Measurements from ENCODE around the gene LY6G5B.

The LY6G5B gene

GRCh38 chr6:31640612-31641011, 29.2 kb upstream of the LY6G5B start:
- no peak for DNase-seq (ENCODE audit: low read depth in 2 of 2)

GRCh38 chr6:31641370-31641769, 28.4 kb upstream of the LY6G5B start:
- DNase-seq (ENCODE audit: low read depth in 2 of 2), result no peak

GRCh38 chr6:31642798-31643570, 26.8 kb upstream of the LY6G5B start:
- no peak for DNase-seq (ENCODE audit: low read depth in 2 of 2)

GRCh38 chr6:31643818-31644454, 25.8 kb upstream of the LY6G5B start:
- DNase-seq (ENCODE audit: low read depth in 2 of 2), result no peak

- no peak for DNase-seq (ENCODE audit: low read depth in 2 of 2)
These were observed 24.5 kb upstream of the LY6G5B start for GRCh38 chr6:31645325-31645724.

DNA sequence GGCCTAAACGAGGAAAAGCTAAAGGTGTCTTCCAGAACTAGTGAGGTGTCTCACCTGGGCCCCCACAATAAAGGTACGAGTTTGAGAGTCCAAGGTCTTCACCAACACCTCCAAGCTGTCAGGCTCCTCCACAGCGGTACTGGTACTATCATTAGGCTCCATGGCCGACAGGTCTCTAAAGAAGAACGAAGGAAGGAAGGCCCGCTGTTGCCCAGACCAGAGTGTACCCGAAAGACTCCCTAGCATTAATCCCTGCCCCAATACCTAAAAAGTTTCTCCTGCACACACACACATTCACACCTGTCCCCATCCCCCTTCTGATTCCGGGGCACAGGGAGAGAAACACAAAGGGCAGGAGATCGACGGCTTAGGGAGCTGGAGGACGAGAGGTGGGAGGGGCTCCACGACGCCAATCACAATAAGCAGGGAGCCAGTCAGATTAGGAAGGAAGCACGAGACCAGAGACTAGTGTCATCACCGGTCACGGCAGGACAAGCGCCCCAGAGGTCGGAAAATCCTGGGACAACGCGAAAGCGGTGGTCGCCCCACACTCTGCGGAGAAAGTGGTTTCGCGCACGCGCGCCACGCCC, 18.1 kb upstream of the LY6G5B start:
- no peak for DNase-seq (ENCODE audit: low read depth in 2 of 2)

DNA sequence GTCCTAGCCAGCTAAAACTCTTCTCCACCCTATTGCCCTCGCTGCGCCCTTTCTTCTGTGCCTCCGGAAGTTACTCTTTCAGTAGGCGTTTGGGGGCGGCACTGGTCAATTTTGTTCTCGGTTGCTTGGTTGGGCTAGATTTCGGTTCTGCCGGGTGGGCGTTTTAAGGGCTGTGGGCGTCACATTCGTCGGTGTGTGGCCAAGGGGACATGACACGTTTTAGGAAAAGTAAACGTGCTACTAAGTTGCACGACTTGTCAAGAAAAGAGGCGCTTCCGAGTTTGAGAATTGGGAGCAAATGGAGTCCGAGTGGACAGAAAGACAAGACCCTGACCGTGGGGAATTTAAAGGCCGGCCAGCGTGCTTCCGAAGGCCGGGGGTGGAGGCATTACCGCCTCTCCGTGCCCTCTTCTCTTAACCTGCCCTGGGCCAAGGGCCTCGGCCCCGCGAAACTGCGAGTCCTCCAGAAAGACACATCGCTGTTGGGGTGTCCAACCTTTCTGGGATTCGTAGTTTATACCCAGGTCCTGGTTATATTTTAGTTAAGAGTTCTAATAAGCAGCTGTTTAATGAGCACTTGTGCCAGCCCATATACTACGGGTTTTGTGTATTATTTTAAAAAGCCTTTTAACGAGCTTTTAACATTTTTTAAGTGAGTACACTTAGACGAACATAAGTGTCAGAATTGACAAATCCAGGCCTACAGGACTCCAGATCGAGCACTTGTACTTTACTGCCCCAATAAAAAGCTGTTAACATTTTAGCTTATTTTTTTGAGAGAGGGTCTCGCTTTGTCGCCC, 16.7 kb upstream of the LY6G5B start:
- DNase-seq (ENCODE audit: low read depth in 2 of 2), result no peak

DNA sequence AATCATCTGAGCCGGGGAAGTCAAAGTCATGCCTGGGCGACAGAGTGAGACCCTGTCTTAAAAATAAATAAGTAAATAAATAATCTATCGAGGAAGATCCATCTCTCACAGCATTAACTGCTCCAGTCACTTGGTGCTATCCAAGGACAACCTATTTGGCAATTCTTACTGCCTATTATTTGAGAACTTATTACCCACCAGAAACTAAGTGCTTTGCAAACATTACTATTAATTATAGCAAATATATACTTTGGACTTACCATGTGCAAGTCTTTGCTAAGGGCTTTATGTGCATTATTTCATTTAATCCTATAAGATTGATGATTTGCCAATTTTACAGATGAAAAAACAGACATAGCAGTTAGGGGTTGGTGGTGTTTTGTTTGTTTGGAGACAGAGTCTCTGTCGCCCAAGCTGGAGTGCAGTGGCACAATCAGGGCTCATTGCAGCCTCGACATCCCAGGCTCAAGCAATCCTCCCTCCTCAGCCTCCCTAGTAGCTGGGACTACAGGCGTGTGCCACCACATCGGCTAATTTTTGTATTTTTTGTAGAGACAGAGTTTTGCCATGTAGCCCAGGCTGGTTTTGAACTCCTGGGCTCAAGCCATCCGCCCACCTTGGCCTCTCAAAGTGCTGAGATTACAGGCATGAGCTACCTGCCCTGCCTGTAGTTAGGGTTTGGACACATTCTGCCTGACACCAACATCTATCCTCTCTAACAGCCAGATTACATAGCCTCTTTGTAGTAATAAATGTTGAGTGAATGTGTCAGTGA, 15.0 kb upstream of the LY6G5B start:
- DNase-seq (ENCODE audit: low read depth in 2 of 2), result no peak

DNA sequence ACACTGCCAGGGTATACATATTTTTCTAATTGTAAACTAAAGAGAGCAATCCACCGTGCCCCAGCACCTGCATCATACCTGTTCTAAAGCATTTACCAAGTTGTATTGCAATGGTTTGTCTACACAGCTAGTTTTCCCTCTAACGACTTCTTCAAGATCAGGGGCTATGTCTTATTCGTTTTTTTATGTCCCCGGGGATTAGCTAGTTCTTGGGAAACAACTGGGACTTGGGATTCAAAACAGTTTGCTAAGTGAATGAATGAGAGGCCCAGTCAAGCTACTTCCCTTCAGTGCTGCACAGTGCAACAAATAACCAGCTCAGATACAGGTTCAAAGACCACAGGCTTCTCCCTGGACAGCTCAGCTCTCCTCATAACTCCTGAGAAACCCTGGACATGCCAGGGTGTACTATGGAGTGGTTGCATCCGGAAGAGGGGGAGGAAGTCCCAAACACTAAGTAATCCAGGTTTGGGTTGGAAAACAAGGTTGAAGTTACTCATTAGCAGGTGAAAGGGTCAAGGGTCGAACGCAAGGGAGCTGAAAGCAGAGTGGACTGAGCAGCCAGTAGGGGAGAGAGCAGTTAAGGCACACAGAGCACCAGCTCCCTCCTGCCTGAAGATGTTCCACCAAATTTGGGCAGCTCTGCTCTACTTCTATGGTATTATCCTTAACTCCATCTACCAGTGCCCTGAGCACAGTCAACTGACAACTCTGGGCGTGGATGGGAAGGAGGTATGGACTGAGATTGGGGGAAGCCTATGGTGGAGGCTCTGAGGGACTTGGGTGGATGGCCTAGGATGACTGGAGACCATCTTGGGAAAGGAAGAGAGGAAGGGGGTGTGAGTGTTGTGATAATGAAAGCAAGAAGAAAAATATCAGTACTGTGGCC, 14.2 kb upstream of the LY6G5B start, which contains the start of gene APOM:
Gene APOM, plus strand, starts transcription at position 546 of the 889 bp plus-strand sequence. Its CDS starts 73 bp downstream, at position 619.
- DNase-seq (ENCODE audit: low read depth in 2 of 2), result no peak

DNA sequence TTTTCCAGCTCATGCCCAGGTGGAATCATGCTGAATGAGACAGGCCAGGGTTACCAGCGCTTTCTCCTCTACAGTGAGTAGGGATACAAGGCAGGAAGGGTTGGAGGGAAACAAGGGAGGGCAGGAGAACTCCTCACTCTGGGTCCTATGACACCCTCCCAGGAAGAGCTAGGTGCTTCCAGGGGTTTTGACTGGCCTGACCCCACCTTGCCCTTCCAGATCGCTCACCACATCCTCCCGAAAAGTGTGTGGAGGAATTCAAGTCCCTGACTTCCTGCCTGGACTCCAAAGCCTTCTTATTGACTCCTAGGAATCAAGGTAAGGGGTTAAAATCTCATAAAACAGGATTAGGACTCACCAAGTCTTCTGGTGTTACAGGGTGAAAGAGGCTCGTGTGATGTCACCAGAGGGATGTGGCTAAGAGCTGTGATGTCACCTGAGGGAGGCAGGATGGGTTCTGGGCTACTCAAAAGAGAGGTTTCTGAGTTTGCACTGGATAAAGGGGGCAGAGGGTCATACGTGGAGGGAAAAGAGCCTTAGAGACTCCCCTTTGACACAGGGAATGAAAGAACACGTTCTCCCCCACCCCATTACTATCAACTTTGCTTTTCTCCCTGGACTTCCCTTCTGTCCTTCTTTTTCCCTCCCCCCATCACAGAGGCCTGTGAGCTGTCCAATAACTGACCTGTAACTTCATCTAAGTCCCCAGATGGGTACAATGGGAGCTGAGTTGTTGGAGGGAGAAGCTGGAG, 12.2 kb upstream of the LY6G5B start:
- no peak for DNase-seq (ENCODE audit: low read depth in 2 of 2)

DNA sequence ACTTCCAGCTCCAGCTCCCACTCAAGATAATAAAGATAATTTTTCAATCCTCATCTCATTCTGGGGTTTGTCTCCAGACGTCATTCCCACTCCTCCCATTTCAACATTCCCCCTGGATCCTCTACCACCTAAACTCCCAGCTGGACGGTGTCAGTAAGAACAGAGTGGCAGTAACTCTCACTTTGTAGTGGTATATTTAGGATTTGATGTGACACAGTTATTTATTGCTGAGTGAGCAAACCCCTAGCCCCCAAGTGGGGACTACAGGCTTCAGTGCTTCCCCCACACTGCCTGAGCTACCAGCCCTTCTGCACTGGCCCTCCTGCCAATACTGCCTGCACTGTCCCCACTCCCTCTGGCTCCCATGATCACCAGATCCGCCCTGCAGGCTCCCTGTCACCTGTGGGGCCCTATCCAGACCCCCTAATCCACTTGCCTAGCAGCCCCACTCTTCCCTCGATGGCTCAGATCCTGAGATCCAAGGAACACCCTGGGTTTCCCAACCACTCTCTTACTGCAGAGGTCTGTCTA, 11.6 kb upstream of the LY6G5B start:
- no peak for DNase-seq (ENCODE audit: low read depth in 2 of 2)

DNA sequence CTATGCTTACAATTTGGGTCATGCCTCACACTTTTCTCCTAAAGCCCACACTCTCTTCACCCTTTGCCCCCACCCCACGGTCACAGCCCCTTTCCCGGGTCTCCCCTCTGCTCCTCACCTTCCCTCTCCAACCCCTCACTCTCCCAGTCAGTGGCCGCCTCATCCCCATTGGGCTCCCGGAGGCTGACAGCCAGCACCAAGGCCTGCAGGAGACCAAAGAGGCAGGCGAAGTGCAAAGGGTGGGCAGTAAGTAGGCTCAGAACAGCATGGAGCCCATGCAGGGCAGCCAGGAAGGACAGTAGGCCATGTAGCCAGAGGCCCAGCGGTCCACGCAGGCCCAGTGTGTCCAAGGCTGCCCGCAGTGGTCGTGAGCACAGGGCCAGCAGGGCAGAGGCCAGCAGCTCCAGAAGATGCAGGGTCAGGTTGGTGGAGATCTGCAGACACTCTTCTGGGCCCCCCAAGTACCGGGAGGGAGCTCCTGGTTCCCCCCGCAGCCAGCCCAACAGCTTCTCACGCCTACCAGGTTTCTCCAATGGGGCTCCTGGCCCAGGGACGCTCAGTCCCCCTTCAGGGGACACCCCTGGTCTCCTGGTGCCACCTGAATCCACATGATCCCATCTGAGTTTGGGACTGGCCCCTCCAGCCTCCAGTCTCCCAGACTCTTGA, 10.7 kb upstream of the LY6G5B start:
- DNase-seq (ENCODE audit: low read depth in 2 of 2), result no peak

DNA sequence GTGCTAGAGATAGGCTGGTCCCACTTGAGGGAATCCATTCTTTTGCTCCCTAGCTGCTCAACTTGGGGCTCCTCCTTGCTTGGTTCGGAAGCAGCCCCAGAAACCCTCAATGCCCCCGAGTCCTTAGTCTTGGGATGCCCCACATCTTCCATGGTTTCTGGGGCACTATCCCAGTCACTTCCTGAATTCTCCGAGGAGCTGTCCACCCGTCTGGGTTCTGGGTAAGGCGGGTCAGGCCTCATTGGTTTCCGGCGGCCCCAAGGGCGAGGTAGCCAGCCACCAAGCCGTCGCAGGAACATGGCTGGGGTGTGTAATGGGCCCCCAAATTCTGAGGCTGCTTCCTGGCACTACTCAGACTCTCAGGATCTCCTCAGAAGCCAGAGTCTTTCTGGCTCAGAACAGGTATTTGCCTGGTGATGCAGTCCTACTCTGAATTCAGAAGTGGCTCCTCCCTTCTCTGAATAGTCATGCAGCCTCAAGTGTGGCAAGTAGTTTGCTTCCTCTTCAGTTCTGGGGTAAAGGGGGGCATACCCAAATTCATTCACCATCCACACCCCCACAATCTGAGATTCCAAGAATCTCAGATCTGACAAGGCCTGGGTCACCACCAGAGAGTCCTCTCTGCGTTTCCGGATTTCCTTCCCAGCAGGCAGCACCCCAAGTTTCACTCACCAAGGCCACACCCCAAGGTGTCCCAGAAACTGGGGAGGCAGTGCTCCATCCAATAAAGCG, 10.0 kb upstream of the LY6G5B start:
- no peak for DNase-seq (ENCODE audit: low read depth in 2 of 2)

- peak in 1 of 2 donors; percentile 54 for DNase-seq (ENCODE audit: low read depth in 2 of 2)
These were observed 9.2 kb upstream of the LY6G5B start, which contains the start of gene C6orf47 for GRCh38 chr6:31660381-31661261. C6orf47 (minus strand) TSS chr6:31660778; CDS start chr6:31659947, 831 bp downstream.

- DNase-seq (ENCODE audit: low read depth in 2 of 2), result no peak
These were observed 8.3 kb upstream of the LY6G5B start for GRCh38 chr6:31661262-31662123.

DNA sequence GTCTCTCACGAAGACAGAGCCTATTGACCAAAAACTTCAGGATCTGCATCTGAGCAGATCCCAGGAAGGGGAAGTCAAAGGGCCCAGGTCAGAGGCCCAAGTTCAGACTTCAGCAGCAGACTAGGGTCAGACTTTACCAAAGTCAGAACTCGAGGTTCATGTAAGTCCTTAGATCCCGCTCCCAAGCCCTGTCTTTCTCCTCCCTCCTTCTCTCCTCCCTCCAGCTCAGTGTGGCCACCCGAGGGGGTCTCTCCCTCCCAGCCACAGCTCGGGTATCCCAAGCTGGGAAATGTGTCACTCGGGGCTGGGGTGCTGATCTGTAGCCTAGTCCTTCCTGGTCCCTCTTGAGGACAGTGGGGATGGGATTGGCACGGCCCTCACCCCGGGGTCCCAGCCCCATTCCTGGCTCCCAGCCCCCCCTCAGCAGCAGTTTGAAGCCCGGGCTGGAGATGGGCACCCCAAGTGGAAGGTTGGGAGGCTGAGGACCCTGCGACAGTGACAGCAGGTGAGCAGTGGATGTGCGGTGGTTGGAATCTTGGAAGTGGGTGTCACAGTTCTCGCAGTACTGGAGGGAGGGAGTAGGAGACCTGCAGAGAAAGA, 7.6 kb upstream of the LY6G5B start:
- DNase-seq (ENCODE audit: low read depth in 2 of 2), result no peak

Data from stimulated activated CD4-positive, alpha-beta T cell treated with anti-CD3 and anti-CD28 coated beads, Interleukin-1b, Interleukin-23, amount 100 ng/mL, for 1 hour (primary cell).